ENCODE measurements around the gene STT3B.

- no peak for TF ChIP-seq POLR2A (IDR thresholded peaks at IDR 0.05; ENCODE audit: low read depth, low read length)
- TF ChIP-seq POLR2AphosphoS5 (IDR thresholded peaks at IDR 0.05; ENCODE audit: low read depth, low read length) = no peak
These were observed 29.9 kb upstream of the STT3B start for GRCh38 chr3:31502803-31503221.

Measured in GM12891 (cell line).